A549 treated with DMSO at 1 μM for 4 hours (cell line): ENCODE results near the gene CNNM3. TPM values are rescaled to one million over a fixed set of nuclear protein-coding genes. Genes with fewer than 3 reads are reported as not detected.

ENCODE experiments used
- total RNA-seq: library from RNA; stranded (reverse); fragments of 200-300 nt; extraction: Qiagen RNA extraction; gene quantifications from 5 replicates; pipeline ENCODE4 v1.2.3, GENCODE V29; 2022; ENCODE audit warnings: low read depth

The CNNM3 gene
- 11.8 to 16.4 TPM (median 16.0 TPM) in 5 replicates for total RNA-seq

GRCh38 chr2:96816127-96816835 is at the start of gene CNNM3:
Gene CNNM3 (plus strand): TSS chr2:96816268. CDS start chr2:96816278, 10 bp downstream.

GRCh38 chr2:96843538-96844268 is 27.6 kb downstream of the CNNM3 start, which contains the start of gene ANKRD23:
Gene ANKRD23 (minus strand): TSS chr2:96844021. CDS start chr2:96843992, 29 bp downstream.

GRCh38 chr2:96857667-96858372 is 41.8 kb downstream of the CNNM3 start, which contains the start of gene ANKRD39:
Gene ANKRD39 (minus strand): TSS chr2:96858016. CDS start chr2:96857987, 29 bp downstream.

GRCh38 chr2:96869822-96870625 is 54.0 kb downstream of the CNNM3 start, which contains the start of gene SEMA4C:
Gene SEMA4C (minus strand): TSS chr2:96870080. CDS start chr2:96867886, 2,194 bp downstream.

Other genes starting within 250 kb of the CNNM3 start
- 32.0 to 37.2 TPM (median 34.1 TPM) in 5 replicates for gene KANSL3, start 178.0 kb upstream of the CNNM3 start, total RNA-seq
- gene FER1L5, start 173.5 kb upstream of the CNNM3 start, total RNA-seq, result 0.02 TPM in 1 of 5 replicates, not detected in the others
- 19.8 to 26.3 TPM (median 25.3 TPM) in 5 replicates for gene LMAN2L, start 76.2 kb upstream of the CNNM3 start, total RNA-seq
- gene CNNM4, start 55.4 kb upstream of the CNNM3 start, total RNA-seq, result 15.3 to 21.0 TPM (median 18.7 TPM) in 5 replicates
- gene ANKRD23, start 27.8 kb downstream of the CNNM3 start, total RNA-seq, result 1.3 to 2.5 TPM (median 1.8 TPM) in 5 replicates
- gene ANKRD39, start 41.7 kb downstream of the CNNM3 start, total RNA-seq, result 19.0 to 23.7 TPM (median 20.5 TPM) in 5 replicates
- gene SEMA4C, start 53.8 kb downstream of the CNNM3 start, total RNA-seq, result 18.2 to 25.6 TPM (median 21.5 TPM) in 5 replicates
- gene FAM178B, start 170.3 kb downstream of the CNNM3 start, total RNA-seq, result not detected in 5 replicates